ENCODE results near the gene SRPX2. TPM values are rescaled to one million over a fixed set of nuclear protein-coding genes. Genes with fewer than 3 reads are reported as not detected.

SRPX2 gene
- total RNA-seq, 2 experiments from 2014 or later = not detected

- CTCF ChIA-PET (ENCODE audit: unreplicated experiment) = no interaction called here
- Histone ChIP-seq H3K79me2 (ENCODE audit: insufficient read depth, low read depth, low read length) (no peaks in the 10 kb centered on the region), H3K27ac (ENCODE audit: low read depth, low read length, poor library complexity, severe bottlenecking) (no peak overlapping the region), H3K4me3 (ENCODE audit: low read depth, low read length, poor library complexity, severe bottlenecking) (no peak overlapping the region), H3K9me2 (ENCODE audit: insufficient read depth, low read length) (no peaks in the 10 kb centered on the region), H2AFZ (ENCODE audit: low read length) (no peak overlapping the region), H3K36me3 (ENCODE audit: insufficient read depth, low read length) (no peaks in the 10 kb centered on the region), H3K4me2 (ENCODE audit: low read length) (no peak overlapping the region), H3K4me1 (ENCODE audit: insufficient read depth, low read length, poor library complexity, severe bottlenecking) (no peaks in the 10 kb centered on the region), H4K20me1 (ENCODE audit: insufficient read depth, low read length) (no peaks in the 10 kb centered on the region), H3K9me3 (ENCODE audit: low read length) (no peaks in the 10 kb centered on the region)
- intact Hi-C loops (cut with micrococcal nuclease; ENCODE audit: unreplicated experiment) = no loop called here
- DNase-seq (ENCODE audit: low spot score) = no peak
- TF ChIP-seq CTCF (conservative IDR thresholded peaks at IDR 0.05; ENCODE audit: low read length) (no peak), EZH2phosphoT487 (IDR thresholded peaks at IDR 0.05; ENCODE audit: borderline replicate concordance, low read depth, low read length) (no peak)
- BruUV-seq (replicated peaks) = no TSS peak
- POLR2A ChIA-PET = interaction anchor here (0.6 kb wide), 1 partner anchor 10 kb away, joined by 3 read pairs; no protein-coding TSS in a partner anchor
These were observed 18.2 kb downstream of the SRPX2 start for GRCh38 chrX:100662170-100662569.

- TF ChIP-seq EZH2phosphoT487 (IDR thresholded peaks at IDR 0.05; ENCODE audit: borderline replicate concordance, low read depth, low read length) (no peak), CTCF (conservative IDR thresholded peaks at IDR 0.05; ENCODE audit: low read length) (no peak)
- H2AFZ ChIP-seq (ENCODE audit: low read length) = no peak overlapping the region
- no TSS peak for BruUV-seq (replicated peaks)
- ChIA-PET CTCF (ENCODE audit: unreplicated experiment) (no interaction called here), POLR2A (no interaction called here)
- no peaks in the 10 kb centered on the region for H4K20me1 ChIP-seq (ENCODE audit: insufficient read depth, low read length)
- intact Hi-C loops (cut with micrococcal nuclease; ENCODE audit: unreplicated experiment) = no loop called here
- no peaks in the 10 kb centered on the region for H3K79me2 ChIP-seq (ENCODE audit: insufficient read depth, low read depth, low read length)
- H3K36me3 ChIP-seq (ENCODE audit: insufficient read depth, low read length) = no peaks in the 10 kb centered on the region
- no peak overlapping the region for H3K4me2 ChIP-seq (ENCODE audit: low read length)
- DNase-seq (ENCODE audit: low spot score) = no peak
- H3K4me3 ChIP-seq (ENCODE audit: low read depth, low read length, poor library complexity, severe bottlenecking) = no peak overlapping the region
- H3K4me1 ChIP-seq (ENCODE audit: insufficient read depth, low read length, poor library complexity, severe bottlenecking) = no peaks in the 10 kb centered on the region
- H3K27ac ChIP-seq (ENCODE audit: low read depth, low read length, poor library complexity, severe bottlenecking) = no peak overlapping the region
- H3K9me3 ChIP-seq (ENCODE audit: low read length) = no peaks in the 10 kb centered on the region
- H3K9me2 ChIP-seq (ENCODE audit: insufficient read depth, low read length) = no peaks in the 10 kb centered on the region
These were observed 18.8 kb downstream of the SRPX2 start for GRCh38 chrX:100662796-100663195.

- Histone ChIP-seq H3K27ac (ENCODE audit: low read depth, low read length, poor library complexity, severe bottlenecking) (no peak overlapping the region), H3K36me3 (ENCODE audit: insufficient read depth, low read length) (no peaks in the 10 kb centered on the region), H3K4me1 (ENCODE audit: insufficient read depth, low read length, poor library complexity, severe bottlenecking) (no peaks in the 10 kb centered on the region), H3K9me2 (ENCODE audit: insufficient read depth, low read length) (no peaks in the 10 kb centered on the region), H3K9me3 (ENCODE audit: low read length) (no peaks in the 10 kb centered on the region), H3K79me2 (ENCODE audit: insufficient read depth, low read depth, low read length) (no peaks in the 10 kb centered on the region), H3K4me3 (ENCODE audit: low read depth, low read length, poor library complexity, severe bottlenecking) (no peak overlapping the region), H4K20me1 (ENCODE audit: insufficient read depth, low read length) (no peaks in the 10 kb centered on the region), H2AFZ (ENCODE audit: low read length) (no peak overlapping the region), H3K4me2 (ENCODE audit: low read length) (no peak overlapping the region)
- intact Hi-C loops (cut with micrococcal nuclease; ENCODE audit: unreplicated experiment) = no loop called here
- ChIA-PET CTCF (ENCODE audit: unreplicated experiment) (no interaction called here), POLR2A (interaction anchor here (0.8 kb wide), 1 partner anchor 10 kb away, joined by 3 read pairs; no protein-coding TSS in a partner anchor)
- BruUV-seq (replicated peaks) = no TSS peak
- TF ChIP-seq EZH2phosphoT487 (IDR thresholded peaks at IDR 0.05; ENCODE audit: borderline replicate concordance, low read depth, low read length) (no peak), CTCF (conservative IDR thresholded peaks at IDR 0.05; ENCODE audit: low read length) (no peak)
- DNase-seq (ENCODE audit: low spot score) = no peak
These were observed 19.6 kb downstream of the SRPX2 start for GRCh38 chrX:100663642-100664041.
